Activated CD4-positive, alpha-beta T cell treated with anti-CD3 and anti-CD28 coated beads, Interleukin-10, Interleukin-2, amounts not matched to agents 100 ng/mL and 50 ng/mL, durations not matched to agents 16 hours and 8 hours (primary cell): Measurements from ENCODE around the gene HCRTR2.
A peak's percentile ranks its signal among the peaks of the same experiment; 100 is the strongest.
"Not testable (repeated sequence)": the region's sequence is repeated elsewhere in the genome, so short reads cannot be mapped to it uniquely, and the experiment has no call there.

Experiments
- DNase-seq: peaks from one replicate; pipeline ENCODE4 v3.0.0-alpha.2; 2020

HCRTR2 gene

DNA sequence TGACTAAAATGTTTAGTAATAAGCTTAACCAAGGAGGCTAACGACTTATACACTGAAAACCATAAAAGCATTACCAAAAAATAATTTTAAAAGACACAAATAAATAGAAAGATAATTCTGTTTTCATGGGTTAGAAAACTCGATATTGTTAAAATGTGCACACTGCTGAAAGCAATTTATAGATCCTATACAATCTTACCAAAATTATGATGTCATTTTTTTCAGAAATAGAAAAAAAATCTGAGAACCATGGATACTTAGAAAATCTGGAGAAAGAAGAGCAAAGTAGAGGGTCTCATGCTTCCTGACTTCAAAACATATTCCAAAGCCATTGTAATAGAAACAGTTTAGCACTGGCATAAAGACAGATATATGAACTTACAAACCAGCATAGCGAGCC lies 46.6 kb downstream of the HCRTR2 start:
- no peak for DNase-seq

DNA sequence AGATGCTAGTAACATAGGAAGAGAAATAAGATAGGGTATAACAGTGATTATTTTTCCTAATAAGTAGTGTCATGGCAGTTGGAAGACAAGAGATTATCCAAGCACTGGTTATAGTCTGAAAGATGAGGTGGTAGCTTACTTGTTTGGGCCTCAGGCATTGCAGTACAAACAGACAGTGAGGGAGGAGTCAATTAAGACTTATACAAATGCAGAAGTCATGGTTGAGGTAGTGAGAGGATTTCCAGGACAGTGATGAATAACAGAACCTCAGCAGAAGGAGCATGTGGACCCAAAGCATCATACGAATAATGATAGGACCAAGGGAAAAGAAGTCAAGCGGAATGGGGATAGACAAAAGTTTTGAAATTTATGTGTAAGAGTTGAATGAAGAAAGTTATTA lies 53.5 kb downstream of the HCRTR2 start:
- DNase-seq = no peak

DNA sequence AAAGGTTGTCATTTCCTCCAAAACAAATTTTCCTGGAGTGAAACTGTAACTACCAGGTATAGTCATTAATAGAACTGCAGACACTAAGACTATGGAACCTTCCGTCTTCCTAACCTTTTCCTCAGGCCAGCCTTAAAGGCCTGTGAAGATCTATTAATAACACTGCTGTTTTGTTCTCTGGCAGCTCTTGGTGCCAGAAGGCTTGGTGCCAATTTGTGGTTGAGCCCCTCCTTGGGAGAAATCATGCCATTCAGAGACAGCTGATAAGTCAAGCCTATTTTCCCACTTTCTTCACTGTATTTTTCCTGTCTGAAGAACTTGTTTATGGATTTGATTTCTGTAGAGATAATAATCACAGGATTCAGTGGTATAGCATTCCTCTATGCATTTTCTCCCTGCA lies 64.8 kb downstream of the HCRTR2 start:
- no peak for DNase-seq

DNA sequence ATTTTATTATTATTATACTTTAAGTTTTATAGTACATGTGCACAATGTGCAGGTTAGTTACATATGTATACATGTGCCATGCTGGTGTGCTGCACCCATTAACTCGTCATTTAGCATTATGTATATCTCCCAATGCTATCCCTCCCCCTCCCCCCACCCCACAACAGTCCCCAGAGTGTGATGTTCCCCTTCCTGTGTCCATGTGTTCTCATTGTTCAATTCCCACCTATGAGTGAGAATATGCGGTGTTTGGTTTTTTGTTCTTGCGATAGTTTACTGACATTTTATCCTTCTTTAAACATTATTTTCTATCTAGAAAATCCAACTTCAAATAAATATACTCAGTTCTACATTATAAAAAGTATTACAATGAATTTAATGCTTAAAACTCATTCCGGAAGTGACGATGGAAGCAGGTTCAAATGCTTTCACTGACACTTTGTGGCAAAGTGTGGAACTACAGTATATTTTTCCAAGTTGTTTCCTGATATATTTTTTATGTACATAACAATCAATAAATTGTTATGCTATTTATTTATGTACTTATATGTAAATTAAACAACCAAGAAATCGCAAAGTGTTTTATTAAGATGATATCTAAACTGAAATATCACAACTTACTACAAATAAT lies 66.8 kb downstream of the HCRTR2 start:
- DNase-seq = not testable (repeated sequence)

DNA sequence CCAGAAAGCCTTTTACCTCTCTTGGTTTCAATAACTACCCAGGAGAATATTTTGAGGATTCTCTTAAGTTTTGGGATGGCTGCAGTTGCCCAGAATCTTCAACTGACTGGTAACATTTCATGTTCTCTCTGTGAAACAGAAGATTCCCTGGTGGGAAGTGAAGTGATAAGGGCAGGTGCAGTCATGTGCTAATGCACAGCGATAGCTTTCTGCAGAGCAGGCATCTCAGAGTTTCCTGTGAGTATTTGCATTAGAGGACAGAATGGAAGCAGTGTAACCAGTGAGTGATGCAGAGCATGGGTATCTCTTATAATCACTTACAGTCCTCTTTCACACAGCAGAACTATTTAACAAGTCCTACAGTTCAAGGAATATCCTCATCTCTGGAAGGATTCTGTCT lies 76.1 kb downstream of the HCRTR2 start:
- no peak for DNase-seq

DNA sequence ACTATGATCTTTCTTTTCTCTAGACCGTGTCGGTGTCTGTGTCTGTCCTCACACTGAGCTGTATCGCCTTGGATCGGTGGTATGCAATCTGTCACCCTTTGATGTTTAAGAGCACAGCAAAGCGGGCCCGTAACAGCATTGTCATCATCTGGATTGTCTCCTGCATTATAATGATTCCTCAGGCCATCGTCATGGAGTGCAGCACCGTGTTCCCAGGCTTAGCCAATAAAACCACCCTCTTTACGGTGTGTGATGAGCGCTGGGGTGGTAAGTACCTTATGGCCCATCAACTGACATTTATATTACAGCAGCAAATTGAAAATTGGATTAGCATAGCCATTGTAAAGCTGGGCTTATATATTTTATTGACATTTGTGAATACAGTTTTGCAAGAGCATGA lies 80.8 kb downstream of the HCRTR2 start:
- DNase-seq = no peak

DNA sequence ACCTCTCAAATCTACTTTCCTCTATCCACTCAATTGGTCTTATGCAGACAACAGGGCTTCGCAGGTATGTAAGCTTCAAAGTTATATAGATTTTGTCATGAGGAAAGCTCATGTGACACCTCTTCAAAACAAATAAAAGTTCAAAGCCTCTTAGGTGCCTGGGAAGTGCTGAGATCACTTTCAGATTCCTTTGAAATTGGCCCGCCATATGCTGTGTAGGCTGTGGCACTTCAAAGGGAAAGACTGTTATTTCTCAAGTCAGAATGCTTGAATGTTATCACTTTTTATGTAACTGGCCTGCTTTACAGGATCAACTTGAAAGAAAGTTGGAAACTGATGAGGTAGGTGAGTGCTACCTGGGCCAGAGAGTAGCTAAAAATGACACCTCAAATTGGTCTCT lies 85.9 kb downstream of the HCRTR2 start:
- no peak for DNase-seq

DNA sequence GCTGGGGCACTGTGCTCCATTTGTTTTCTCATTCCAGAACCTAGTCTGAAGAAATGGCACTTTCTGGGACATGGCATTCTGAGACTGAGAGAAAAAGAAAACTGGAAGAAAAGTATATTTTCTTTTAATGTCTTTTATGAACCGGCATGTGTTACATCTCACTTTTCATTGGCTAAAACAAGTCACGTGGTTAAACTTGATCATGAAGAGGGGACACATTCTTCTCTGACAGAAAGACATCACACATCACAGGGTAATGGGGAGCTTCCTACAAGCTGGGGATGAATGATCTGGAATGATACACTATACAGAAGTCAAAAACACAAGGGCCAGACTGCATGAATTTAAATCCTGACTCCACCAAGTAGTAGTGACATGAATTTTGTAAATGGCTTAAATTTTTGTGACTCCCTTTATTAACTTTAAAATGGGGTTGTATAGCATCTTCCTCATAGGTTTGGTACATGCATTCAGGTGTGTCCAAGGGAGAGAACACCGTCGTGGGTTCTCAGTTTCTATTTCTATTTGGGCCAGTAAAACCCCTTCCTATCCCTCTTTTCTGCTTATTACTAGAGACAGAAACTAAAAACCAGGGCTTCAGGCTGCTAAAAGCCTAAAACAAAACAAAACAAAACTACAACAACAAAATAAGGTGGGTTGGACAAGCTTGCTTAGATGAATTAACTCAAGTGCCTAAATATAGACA lies 91.2 kb downstream of the HCRTR2 start:
- DNase-seq = no peak

DNA sequence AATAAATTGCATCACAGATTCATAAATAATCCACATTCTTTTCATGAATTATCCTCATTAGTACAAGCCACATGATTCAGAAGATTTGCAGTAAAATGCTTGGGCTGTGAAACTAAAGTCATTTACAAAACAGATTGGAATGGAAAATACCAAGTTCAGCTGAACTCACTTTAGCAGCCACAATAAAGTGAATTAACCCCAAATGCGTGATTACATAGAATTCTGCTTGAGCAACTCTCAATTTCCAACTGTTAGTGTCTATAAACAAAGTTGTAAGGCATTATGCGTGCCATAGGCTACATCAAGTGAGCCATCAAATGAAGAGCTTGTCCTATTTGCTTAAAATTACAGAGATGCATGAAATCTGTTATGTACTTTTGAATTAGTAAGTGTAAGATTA lies 92.6 kb downstream of the HCRTR2 start:
- DNase-seq = no peak

DNA sequence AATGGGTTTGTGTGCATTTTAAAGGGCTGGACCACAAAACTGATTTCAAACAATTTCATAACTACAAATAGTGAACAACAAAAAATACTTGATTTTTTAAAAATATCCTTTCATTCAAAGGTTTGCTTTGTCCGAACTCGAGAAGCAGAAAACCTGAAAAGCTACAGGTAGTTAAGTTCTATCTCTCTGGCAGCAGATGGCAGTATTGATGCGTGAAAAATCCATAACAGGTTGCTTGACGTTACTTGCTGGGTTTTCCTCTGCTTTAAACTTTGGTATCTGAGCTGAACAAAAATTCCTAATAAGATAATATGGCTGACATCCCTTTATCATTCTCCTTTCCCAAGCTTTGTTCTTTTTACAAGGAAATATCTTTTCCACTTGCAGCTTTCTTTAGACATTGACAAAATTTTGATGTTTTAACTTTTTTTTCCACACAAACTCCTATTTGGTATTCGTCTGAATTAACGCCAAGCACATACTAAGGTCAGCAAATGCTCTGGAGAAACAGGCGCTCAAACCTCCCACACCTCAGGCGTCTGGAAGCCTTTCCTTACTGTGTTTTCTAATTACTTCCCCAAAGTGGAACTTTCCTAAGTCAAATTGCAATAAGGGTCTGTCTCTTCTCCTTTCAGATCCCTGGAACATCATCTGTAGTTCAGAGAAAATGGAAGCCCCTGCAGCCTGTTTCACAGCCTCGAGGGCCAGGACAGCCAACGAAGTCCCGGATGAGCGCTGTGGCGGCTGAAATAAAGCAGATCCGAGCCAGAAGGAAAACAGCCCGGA lies 102.6 kb downstream of the HCRTR2 start:
- peak; percentile 47 for DNase-seq

DNA sequence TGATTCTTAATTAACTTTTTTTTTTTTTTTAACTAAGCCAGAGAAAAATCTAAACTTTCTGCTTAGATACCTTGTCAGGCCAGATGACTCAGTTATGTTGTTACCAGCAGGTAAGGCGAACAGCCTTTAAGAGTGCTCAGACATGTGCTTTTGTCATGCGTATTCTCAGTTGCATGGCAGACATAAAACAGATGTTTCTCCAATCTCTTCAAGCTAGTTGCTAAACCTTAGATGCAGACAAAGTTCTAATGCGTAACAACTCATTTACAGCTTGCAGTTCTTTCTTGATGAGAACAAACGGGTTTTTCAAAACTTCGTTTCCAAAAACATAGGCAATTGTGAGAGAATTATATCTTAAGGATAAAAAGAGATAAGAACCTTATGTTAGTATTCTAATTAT lies 103.3 kb downstream of the HCRTR2 start:
- no peak for DNase-seq

DNA sequence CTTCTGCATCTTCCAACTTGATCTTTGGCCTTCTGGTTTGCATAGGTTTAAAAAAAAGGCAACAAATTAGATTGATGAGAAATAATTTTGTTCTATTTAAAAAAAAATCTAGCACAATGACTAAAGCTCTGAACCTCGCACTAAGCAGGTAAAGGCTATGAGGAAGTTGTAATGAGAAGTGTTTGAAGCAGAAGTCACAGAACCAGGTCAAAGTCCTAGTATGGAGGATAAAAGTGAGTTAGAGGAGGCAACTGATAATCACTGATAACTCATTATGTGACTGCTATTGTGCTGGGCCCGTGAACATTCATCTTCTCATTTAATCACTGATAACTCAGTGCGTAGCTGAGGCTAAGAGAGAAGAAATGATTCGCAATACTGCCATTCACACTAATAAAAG lies 106.9 kb downstream of the HCRTR2 start:
- no peak for DNase-seq

DNA sequence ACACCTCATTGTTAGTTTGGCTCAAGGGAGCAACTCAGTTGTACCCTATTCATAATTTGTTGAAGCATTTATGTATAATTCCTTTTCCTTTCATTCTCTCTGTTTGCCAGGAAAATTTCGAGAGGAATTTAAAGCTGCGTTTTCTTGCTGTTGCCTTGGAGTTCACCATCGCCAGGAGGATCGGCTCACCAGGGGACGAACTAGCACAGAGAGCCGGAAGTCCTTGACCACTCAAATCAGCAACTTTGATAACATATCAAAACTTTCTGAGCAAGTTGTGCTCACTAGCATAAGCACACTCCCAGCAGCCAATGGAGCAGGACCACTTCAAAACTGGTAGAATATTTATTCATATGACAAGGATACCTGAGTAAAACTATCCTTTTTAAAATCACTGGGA lies 107.8 kb downstream of the HCRTR2 start:
- no peak for DNase-seq

DNA sequence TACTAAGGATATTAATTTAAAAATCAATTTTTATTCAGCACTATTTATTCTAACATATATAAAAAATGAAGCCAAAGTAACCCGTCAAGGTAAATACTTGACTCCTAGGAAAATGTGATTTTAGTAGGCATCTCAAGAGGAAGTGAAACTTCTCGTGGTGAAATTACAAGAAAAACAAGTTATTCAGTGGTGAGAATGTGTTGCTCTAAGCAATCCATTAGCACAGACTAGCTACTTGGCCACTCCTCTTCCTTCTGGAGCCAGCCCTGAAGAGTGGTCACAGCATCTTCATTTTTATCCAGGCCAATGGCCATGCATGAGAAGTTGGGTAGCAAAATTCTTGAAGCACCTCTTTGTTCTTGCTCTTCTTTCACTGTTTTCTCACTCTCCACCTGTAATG lies 112.5 kb downstream of the HCRTR2 start:
- DNase-seq = no peak

DNA sequence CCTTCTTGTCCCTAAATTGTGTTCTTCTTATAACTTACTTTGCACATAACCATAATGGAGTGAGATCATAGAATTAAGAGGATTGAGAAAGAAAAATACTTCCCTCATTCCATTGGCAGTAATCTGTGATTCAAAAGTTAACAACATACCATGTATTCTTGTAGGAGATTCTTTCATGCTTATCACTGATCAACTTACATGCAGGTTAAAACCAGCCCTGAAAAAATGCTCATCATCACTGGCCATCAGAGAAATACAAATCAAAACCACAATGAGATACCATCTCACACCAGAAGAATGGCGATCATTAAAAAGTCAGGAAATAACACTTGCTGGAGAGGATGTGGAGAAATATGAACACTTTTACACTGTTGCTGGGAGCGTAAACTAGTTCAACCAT lies 116.4 kb downstream of the HCRTR2 start:
- DNase-seq = no peak

DNA sequence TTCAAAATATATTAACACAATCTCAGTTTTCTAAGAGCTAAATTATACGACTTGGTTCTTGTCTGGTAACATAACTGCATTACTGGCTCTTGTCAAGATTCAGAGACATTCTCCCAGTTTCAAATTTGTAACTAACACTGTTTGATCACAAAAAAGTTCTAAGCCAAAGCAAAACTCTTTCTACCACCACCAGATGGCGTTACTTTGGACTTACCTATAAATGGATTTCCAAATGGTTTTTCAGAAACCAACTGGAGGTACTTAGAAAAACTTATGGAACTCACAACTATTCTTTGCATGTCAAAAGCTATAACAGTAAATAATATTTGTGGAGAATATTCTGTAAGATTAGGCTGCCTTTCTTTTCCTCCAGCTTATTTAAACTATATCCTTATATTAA lies 118.8 kb downstream of the HCRTR2 start:
- no peak for DNase-seq

DNA sequence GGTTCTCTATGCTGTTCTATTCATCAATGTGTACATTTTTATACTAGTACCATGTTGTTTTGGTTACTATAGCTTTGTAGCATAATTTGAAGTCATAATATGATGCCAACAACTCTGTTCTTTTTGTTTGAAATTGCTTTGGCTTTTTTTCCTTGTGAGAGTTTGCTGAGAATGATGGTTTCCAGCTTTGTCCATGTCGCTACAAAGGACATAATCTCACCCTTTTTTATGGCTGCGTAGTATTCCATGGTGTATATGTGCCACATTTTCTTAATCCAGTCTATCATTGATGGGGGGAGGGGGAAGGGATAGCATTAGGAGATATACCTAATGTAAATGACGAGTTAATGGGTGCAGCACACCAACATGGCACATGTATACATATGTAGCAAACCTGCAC lies 122.9 kb downstream of the HCRTR2 start:
- not testable (repeated sequence) for DNase-seq

DNA sequence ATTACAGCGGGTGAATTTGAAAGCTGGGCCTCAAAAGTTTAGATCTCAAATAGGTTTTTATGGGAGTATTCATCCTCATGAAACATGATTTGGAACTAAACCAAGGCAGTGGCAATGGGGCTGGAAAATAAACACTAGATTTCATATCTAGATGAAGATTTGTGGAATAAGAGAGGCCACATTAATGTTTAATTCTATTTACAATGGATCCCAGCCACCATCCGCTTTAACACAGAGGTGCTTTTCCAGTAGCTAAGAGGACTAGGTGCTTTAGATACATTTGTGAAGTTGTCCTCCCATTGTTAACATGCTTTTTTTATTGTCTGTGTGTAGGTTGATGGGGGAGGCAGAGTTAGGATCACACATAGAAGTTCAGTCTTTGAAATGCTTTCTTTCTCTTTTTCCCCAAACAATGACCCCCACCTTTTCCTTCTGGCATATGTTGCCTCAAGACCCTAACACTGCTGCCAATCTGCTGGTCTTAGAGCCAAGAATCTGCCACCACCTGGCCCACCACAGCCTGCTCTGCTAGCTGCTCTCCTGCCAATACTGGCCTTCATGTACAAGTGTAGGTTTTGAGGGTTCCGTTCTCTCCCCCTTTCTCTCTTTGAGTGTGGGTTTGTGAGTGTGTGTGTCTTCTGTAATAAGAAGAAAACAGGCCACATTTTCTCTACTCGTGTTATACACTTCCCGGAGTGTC lies 125.1 kb downstream of the HCRTR2 start:
- DNase-seq = no peak

DNA sequence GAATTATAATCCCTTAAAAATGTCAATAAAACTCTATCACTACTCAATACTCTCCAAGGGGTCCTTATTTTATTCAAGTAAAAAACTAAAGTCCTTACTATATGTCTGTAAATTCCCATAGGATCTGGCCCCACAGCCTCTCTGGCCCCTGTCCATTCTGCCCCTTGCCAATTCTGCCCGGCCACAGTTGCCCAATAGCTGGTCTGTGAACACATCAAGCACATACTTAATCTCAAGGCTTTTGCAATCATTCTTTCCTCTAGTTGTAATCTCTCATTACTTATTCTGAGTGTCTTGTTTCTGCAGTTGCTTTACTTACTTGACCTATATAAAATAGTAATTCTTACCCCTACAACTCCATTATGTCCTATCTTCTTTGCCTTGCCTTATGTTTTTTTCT lies 130.4 kb downstream of the HCRTR2 start:
- no peak for DNase-seq

DNA sequence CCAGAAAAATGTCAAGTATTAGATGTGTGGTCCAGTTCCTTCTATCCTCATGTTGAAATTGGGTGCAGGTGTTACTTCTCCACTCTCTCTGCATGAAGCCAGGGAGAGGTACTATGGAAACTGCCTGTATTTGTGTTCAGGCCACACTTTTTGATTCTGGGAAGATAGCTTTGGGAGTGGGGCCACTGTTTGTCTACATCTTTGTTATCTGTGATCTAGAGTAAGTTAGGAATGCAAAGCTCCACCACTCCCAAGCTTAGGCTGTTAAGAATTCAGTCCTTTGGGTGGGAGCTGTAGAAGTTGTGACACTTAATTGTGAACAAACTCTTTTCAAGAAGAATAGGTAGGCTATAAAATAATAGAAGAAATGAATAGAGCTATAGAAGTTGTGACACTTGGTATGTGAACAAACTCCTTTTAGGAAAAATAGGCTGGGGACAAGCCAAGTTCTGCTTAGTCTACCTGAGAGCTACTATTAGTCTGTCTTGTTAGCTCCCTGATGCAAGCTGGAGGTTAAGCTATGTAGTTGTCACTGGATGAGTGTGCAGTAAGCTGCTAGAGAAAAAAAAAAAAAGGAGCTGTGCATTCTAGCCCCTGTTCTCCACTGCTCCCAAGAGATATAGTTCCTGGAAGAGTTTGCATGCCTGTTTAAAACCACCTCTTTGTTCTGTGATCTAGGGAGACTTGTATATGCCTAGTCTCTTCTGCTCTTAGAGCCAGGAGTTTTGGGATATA lies 145.8 kb downstream of the HCRTR2 start:
- no peak for DNase-seq

DNA sequence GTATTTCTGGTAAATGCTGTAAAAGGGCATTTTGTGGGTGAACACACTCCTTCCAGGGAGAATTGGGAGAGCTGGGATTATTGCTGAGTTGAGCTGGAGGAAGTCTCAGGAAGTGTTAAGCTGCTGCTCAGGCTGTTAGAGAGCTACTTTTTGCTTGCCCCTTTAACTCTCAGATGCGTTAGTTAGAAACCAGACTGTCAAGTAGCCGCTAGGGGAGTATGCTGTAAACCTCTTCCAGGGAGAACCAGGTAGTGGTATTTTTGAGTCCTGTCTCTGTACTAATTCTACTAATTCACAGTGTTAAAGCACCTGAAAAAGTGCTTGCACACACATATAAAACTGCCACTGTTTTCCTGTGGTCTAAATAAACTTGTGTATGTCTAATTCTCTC lies 146.4 kb downstream of the HCRTR2 start:
- DNase-seq = no peak

DNA sequence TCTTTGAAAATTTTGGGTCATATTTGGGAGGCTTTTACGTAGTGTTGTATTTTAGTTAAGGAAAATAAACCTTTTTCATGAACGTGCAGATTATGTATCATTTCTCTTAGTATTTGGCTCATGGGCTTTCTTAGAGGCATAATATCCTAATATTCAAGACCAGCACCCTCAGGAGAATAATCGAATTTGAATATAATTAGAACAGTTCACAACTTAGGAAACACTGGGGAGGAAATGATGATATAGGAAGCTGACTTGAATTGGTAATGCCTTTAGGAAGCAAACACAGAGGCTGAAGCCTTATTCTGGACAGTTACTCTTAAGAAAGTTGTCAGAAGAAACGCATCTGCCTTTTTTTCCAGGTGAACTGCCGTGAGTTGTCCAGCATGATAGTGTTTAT lies 152.9 kb downstream of the HCRTR2 start, which contains the start of gene GFRAL:
Gene GFRAL (plus strand): TSS at position 301 of the 400 bp plus-strand sequence. CDS start 86 bp downstream, at position 387.
- DNase-seq = no peak
